Measurements from ENCODE around the gene CLOCK.

Gene CLOCK

DNA sequence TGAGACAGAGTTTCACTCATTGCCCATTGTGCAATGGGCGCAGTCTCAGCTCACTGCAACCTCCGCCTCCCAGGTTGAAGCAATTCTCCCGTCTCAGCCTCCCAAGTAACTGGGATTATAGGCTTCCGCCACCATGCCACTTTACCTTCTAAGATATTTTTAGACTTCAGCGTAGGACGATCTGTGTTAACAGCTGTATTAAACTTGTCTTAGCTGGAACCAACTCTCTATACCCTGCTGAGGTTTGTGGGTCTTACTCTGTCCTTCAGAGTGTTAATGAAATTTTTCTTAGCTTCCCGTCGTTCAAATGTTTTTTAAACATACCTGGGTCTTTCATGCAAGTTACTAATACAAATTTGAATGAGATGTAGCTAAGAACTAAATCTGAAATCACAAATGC is 136.3 kb downstream of the CLOCK start:
- no peak for DNase-seq

DNA sequence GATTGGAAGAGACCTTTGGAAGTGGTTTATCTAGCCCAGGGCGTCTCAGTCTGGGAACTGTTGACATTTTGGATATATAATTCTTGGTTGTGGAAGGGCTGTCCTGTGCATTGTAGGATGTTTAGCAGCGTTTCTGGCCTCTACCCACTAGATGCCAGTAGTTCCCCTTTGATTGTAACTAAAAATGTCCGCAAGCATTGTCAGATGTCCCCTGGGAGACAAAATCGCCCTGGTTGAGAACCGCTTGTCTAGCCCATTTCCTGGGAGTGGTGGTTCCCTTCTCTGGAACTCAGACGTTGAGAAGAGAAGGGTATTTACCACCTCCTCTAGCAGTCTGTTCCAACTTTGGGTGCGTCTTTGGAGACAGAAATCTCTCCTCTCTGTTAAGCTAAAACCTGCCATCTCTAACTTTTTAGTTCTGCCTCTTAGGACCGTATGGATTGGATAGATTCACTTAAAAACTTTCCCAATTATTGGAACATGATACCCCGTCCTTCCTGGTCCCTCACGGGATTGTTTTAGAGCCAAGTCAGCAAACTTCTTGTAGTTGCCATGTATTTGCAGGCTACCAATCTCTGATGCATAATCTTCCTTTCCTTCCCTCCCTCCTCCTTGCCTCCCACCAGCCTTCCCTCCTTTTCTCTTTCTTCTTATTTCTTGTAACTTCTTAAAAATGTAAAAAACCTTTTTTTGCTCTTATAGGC is 137.1 kb downstream of the CLOCK start:
- DNase-seq, result no peak

DNA sequence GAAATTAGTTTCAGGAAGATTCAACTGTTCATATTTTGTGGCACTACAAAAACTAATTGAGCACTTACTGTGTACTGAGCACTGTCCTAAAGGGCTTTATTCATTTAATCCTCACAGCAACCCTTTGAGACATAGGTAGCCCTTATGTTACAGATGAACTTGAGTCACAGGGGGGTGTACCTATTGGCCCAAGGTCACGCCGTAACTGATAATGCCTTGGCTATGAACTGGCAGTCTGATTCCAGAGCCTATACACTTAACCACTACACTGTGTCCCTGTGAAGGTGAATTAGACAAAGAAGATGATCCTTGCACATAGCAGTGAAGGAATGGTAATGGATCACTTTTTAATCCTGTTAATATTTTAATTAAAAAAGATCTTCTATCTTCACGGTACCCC is 138.9 kb downstream of the CLOCK start:
- DNase-seq, result no peak

DNA sequence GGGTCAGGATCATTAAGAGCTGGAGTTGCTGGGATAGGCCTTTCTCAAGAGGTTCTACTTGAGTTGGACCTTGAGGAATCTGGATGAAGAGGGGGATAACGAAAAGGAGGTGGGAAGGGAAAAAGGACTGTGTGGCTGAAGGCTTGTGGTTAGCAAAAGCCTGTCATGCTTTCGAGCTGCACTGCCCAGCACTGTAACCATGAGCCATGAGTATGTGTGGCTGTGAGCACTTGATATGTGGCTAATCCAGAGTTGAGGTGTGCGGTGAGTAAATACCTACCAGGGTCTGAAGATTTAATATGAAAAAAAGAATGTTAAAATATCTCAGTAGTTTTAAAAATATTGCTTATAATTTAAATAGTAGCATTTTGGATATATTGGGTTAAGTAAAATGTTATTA is 139.6 kb downstream of the CLOCK start:
- no peak for DNase-seq

DNA sequence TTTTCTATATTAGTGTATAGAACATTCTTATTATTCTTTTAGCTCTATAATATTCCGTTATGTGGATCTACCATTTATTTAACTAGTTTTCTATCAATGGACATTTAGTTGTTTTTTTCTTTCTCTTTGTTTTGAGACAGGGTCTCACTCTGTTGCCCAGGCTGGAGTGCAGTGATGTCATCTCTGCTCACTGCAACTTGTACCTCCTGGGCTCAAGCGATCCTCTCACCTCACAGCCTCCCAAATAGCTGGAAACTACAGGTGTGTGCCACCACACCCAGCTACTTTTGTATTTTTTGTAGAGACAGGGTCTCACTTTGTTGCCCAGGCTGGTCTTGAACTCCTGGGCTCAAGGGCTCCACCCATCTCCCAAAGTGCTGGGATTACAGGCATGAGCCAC is 140.2 kb downstream of the CLOCK start:
- DNase-seq, result no peak

DNA sequence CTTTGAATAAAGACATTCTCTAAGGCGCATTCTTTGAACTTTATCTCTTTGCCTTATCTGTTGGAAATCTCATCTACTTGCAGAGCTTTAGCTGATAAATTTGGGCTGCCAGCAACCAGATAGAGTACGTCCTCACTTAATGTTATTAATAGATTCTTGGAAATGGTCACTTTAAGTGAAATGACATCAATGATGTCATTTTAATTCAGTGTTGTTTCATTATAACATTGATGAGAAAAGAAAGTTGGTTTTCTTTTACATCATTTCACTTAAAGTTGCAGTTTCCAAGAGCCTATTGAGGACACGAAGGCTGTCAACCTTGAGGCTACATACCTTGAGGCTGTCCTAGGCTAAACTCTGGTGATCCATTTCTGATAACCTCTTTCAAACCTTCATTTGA is 141.6 kb downstream of the CLOCK start:
- no peak for DNase-seq

DNA sequence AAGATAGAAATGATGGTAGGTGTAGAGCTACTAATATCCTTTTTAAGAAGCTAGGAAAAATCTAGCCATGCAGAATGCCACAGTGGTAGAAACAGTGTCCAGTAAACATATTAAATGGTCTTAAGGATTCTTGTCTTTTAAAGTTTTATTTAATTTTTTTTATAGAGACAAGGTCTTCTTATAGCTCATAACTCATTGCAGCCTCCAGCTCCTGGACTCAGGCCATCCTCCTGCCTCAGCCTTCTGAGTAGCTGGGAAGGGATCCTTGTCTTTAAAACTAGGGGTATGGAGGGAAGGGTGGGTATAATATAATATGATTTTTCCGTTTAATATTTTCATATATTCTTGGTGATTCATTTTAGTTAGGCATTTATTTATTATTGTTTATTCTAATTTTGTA is 147.1 kb downstream of the CLOCK start:
- no peak for DNase-seq

DNA sequence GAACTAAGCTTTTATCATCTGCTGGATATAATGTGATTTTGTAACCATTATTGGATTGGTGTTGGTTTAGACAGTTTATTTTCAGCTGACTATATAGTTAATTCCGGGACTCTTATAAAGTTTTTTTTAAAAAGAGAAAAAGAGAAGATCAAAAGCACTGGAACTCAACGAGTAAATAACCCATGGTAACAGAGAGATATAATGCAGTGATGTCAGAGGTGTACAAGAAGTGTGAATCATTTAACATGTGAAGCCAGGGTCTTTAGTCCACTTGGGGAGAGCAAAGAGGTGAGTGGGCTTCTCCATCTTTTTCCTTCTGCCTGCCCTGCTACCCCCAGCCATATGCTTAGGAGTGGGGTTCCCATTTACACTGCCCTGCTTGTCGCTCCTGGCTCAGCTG is 147.7 kb downstream of the CLOCK start:
- DNase-seq, result no peak

DNA sequence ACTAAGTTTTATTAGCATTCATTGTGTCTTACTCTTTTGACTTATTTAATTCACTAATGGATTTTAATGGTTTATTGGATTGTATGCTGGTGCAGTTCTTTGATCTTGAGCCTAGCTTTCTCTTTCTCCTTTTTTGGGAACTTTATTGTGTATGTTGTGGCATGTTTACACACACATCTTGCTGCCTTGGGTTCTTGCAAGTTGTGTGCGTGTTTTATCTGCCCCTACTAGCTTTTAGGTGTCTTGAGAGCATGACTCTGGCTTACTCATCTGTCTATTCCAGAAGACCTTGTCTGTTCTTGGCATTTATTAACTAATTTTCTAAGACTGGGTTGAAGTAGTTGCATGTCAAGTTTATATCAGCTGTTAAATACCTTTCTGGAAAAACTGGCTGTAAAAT is 148.2 kb downstream of the CLOCK start:
- DNase-seq, result no peak

DNA sequence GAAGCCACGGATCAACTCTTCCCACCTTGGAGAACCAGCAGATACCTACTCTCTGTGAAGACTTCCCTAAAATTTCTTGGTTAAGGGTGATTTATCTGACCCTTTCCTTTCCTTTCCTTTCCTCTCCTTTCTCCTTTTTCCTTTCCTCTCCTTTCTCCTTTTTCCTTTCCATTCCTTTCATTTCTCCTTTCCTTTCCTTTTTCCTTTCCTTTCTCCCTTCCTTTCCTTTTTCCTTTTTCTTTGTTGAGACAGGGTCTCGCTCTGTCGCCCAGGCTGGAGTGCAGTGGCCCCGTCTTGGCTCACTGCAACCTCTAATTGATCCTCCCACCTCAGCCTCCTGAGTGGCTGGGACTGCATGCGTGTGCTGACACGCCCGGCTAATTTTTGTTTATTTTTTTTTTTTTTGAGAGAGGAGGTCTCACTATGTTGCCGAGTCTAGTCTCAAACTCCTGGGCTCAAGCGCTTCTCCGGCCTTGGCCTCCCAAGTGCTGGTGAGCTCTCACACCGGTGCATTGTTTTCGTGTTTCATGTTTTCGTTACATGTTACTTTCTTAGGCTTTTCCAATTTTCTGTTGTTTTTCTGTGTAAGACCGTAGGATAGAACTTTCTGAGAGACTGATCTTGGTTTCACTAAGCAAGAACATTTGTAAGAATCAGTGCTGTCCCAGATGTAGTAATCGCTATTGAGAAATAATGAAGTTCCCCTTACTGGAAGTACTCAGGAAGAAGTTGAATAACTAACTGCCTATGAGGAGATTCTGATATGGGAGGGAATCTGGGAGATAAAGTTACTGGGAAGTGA is 149.0 kb downstream of the CLOCK start:
- no peak for DNase-seq

DNA sequence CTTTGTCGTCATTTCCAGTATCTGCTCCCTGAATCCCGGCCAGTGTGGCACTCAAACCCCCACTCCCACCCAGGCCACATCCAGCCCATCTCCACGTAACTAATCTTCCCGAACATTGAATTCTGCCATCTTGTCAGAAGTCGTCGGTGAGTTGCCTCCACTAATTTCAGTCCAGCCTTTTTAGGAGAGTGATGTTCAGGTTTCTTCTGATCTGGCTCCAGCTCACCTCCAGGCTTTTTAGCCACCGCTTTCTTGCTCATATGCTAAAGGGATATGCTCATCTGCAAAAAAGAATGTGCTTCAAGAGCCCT is 149.6 kb downstream of the CLOCK start:
- no peak for DNase-seq

DNA sequence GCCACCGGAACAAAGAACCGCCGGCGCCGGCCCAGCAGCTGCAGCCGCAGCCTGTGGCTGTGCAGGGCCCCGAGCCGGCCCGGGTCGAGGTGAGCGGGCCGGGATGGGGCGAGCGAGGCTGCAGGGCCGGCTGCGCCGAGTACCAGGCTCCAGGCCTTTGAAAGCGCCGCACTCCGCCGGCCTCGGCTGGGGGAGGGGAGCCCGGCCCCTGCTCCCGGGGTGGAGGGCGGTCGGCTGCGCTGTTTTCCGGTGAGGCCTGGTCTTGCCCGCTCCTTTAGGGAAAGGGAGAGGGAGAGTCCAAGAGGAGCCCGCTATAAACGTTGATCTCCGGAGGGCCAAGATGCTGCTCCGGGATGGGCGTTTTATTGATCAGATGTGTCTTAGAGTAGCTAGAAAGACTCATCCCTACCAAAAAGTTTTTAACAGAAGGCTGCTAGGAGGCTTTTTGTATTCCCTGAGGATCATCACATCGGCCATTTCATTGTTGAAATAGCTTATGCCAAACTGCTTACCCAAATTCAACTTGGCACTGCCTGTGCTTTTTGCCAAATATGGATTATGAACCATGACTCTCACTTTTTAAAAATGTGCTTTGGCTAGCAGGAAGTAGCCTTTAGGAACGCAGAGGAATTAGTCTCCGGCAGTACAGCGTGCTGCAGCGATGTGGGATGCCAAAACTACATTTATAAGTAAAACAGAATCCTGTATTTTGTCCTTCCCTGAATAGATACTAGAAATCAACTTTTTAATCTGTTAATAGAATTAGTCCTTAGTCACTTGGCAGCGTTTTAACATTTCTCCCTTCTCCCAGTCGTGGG is 150.2 kb downstream of the CLOCK start:
- peak; percentile 71 for DNase-seq

DNA sequence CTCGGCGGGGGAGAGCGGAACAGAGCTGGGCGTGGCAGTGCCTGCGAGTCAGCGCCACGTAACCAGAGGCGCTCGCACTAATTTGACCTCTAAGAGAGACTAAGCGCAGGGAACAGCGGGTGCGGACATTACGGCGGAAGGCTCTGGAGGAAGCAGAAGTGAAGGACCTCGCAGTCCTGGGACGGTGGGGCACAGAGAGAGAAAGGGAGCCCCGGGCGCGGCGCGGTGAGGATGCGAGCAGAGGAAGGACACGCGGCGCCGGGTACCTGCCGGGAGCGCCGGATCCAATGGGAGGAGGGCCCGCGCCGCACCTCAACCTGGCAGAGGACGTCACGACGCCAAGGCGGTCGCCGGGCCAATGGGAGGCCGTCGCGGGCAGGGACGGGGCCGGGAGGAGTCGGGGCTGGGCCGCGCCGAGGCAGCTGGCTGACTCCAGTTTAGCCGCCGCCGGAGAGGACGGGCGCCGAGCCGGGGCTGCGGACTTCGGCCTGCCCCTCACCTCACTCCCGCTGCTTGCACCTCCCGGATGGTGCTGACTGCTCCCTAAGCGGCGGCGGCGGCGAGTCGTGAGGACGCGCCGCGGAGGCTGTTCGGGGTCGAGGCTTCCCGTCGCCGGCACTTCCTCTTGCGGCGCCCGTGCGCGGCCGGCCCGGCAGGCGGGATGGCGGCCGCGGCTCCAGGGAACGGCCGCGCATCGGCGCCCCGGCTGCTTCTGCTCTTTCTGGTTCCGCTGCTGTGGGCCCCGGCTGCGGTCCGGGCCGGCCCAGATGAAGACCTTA is 151.0 kb downstream of the CLOCK start, which contains the start of gene TMEM165:
Gene TMEM165, plus strand, starts transcription at position 429 of the 779 bp plus-strand sequence. Its CDS starts 233 bp downstream, at position 662.
- DNase-seq, result peak; percentile 95

DNA sequence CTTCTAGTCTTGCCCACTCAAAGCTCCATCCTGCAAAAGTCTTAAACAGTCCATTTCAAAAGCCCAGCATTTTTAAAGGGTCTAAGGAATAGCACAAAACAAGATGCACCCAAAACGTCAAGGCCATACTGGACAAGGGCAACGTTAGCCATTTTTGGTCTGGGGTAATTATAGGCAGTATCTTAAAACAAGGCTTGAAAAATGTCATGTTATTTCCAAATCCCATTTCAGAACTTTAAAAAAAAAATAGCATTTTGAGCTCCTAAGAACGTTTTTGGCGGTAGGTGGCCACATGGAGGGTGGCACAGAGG is 151.5 kb downstream of the CLOCK start:
- DNase-seq, result no peak

DNA sequence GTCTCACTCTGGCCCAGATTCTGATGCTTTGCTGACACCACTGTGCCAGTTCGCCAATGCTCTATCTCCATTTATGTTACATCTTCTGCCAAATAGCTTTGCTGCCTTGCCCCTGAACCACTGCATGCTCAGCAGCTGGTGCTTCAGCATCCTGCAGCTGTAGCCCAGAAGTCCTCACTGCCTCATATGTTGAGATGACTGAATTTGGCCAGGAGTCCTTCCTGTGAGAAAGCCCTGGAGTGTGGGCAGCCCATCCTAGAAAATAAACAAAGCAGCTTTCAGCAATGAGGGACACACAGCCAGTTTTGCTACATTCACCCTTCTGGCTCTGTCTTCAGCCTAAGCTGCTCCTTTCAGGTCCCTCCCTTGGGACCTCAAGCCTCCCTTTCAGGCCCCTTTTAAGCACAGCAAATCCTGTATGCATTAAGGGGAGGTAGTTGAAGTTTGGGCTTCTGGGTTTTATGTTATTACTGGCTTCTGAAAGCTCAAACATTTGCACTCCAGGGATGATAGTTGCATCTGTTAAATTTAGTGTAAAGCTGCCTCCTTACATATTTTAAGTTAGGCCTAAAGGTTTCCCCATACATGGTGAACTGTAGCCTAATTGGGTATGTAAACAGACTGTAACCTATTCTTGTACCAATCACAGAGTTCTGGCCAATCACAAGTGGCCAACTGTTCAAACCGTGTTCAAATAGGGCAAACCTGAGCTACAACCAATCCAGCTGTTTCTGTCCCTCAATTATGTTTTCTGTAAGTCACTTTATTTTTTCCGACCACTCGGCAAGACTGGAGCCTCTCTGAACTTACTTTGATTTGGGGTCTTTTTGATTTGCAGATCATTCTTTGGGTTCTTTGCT is 153.0 kb downstream of the CLOCK start:
- no peak for DNase-seq

DNA sequence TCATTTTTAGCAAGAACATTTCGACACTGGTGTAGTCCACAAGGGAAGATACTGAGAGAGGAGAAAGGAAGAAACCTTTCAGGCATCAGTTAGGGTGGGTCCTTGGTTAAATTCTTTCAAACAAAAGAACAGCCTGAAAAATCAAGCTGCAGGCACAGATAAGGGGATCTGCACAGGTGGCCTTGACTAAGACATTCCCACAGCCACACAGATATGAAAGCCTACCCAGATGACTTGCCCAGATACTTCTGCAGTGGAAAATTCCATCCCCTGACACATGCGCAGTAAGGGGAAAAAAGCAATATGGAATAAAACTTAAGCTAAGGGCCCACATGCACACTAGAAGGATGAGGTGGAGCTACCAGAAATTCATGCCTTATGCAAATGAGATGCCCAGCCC is 159.9 kb downstream of the CLOCK start:
- no peak for DNase-seq

DNA sequence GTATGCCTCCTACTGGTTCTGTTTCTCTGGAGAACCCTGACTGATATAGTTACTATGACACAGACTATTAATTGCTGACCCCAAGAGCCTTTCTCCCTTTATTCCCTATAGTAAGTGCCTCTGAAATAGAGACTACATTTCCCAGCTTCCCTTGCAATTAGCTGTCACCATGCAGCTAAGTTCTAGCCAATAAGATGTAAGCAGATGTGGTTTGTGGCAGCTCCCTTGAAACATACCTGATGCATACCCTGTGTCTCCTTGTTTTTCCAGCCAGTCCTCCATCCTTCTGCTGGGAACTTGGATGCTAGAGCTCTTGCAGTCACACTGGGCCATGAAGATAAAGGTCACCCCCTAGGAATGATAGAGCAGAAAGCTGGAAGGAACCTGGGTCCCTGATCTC is 160.6 kb downstream of the CLOCK start:
- no peak for DNase-seq

DNA sequence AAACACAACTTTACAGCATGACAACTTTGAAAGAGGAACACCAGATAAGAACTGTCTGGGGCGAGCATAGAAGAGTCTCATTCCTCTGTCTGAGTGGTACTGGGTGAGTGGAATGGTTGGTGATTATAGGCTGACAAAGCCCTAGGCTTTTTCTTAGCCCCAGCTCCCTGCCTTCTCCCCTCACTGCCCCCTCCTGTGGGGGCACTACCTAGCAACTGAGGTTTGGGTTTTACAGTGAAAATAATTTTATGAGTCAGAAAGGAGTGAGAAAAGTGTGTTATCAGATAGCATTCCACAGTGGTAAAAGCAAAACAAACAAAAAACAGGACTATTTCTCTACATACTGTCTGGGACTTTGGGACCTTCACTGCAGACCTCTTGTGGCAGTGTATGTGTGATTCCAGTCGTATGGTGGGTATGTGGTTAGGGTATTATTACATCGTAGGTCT is 161.5 kb downstream of the CLOCK start:
- no peak for DNase-seq

DNA sequence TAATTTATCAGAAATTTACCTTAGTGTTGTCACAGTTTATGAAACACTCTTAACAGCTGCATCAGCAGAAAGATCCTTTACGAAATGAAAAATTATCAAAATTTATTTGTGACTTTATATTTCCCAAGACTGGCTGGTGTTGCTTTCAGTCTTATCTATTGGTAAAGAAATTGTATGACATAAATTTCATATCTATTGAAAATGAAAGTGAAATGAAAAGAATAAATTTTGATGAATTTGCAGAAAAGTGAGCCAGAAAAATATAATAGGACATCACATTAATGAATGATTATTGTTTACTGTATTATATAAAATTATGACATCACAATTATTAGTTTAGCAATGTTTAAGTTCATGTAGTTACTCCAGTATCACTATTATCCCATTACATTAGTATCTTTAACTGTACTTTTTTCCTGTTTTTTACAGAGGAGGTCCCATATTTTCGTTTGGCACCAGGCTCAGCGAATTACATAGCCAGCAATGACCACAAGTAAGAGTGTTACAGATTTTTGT is 164.2 kb downstream of the CLOCK start:
- no peak for DNase-seq

DNA sequence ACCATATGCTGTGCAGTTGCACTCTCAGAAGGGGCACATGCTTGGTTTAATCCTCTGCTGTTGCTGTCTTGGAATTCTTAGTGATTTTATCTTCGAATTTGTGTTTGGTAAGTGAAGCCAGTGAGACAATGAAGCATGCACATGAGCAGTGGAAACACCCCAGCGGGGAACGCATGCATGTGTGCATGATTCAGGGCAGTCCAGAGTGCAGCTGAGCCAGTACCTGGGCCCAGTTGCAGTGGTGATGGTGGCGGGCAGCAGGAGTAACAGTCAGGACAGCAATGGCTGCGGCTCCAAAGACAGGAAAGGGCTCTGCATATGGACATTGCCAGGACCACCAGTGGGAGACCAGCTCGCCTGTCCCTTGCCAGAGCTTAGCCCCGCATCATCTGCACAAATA is 165.2 kb downstream of the CLOCK start:
- no peak for DNase-seq

DNA sequence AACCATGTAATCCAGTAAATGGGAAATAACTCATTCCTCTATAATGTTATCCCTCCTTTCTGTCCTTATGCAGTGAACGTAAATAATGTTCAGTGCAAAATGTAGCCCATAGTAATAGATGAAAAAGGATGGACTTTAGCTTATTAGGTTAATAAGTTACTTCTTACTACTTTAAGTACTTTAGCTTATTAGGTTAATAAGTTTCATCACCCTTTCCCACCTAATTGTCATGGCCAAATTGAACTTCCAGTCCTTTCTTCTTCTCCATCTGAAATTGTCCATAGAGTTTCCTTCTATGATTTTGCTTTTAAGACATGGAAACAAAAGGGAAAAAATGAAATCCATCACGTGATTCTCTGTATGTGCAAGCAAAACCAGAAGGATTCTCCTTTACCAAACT is 166.1 kb downstream of the CLOCK start:
- no peak for DNase-seq

All from activated CD8-positive, alpha-beta memory T cell treated with anti-CD3 and anti-CD28 coated beads, Interleukin-2, amount 50 U/mL, for 48 hours (primary cell).